Hepatic stellate cell (primary cell): ENCODE data around the gene FSTL4.

ENCODE experiments used
- DNase-seq: peaks from one replicate; pipeline ENCODE4 v3.0.0; 2011; ENCODE audit warnings: low spot score

FSTL4 gene

DNA sequence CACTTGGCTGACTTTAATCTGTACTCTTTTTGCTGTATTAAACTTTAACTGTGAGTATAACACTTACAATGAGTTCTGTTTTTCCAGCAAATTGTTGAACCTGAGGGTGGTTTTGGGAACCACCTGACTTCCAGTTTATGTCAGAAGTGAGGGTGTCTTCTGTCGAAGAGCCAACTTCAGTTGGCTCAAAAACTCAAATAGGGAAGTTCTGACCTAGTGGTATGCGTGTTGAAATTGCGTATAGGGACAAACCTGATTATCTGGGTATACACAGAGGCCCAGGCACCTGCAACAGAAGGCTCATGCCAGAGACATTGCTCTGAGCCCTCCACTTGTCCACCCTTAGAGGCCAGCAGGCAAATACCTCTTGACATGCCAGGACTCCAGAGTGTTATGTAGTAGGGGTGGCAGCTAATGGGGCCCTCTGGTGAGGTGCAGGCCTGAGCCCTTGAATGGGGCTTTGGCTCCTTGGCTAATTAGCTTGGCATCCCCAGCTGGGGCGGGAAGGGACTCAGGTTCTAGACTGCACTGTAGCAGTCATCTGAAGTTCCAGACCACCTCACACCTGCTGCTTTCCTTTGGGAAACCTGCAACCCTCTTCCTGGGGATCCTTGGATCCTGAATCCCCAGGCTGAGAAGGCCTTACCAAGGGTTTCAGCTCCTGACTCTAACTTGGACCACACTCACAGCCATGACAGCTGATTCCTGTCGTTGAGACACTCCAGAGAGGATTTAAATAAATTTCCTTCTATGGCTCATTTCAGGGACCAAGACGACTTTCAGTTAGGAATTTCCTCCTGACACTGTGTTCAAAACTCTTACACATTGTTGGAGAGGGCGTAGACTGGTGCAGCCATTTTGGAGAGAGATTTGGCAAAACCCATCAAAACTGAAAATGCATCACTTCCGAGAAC is 370.9 kb downstream of the FSTL4 start:
- no peak for DNase-seq

DNA sequence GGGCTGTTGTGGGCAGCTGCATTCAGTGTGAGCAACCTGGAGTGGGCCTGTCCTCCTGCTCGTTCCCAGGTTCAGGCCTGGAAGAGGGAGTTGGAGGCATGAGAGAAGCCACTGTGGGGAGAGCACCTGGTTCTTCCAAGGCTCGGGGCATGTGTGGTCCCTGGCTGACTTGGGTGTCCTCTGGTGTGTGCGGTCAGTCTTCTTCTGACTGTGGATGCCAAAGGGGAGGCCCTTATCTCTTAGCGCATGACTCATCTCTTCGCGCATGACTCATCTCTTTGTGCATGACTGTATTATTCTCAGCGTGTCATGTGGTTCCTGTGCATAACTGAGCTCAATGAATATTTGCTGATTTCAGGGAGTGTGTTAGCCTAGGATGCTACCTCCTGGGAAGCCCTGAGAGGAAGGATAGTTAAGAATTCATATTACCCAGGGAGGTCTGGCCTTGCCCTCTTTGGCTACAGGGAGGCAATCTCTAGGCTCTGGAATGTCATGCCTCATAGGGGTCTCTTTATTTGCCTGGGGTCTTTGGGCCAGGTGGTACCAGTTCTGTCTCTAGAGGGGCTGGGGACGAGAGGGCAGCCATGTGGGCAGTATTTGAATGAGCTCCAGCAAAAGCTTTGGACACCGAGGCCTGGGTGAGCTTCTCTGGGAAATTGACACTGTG is 371.8 kb downstream of the FSTL4 start:
- DNase-seq, result peak; percentile 83

- no peak for DNase-seq
Measured at GRCh38 chr5:133238426-133239205, 373.7 kb downstream of the FSTL4 start.

DNA sequence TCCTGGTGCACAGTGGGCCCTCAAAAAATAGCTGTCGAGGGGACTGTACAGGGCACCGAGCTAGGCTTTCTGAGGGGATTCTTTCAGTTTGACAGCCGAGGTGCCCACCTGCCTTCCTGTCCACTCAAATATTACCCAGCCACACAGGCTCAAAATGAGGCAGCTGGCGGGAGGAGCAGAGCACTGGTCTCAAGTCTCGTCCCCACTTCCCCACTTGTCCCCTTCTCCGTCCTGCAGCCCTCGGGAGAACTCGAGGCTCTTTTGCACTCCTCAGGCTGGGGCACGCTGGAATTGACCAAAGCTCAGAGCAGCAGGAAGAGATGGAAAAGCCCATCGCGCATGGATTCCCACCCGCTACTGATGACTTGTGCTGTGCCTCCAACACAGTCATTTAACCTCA is 375.4 kb downstream of the FSTL4 start:
- no peak for DNase-seq

- DNase-seq, result no peak
Measured at GRCh38 chr5:133236541-133236951, 375.8 kb downstream of the FSTL4 start.

DNA sequence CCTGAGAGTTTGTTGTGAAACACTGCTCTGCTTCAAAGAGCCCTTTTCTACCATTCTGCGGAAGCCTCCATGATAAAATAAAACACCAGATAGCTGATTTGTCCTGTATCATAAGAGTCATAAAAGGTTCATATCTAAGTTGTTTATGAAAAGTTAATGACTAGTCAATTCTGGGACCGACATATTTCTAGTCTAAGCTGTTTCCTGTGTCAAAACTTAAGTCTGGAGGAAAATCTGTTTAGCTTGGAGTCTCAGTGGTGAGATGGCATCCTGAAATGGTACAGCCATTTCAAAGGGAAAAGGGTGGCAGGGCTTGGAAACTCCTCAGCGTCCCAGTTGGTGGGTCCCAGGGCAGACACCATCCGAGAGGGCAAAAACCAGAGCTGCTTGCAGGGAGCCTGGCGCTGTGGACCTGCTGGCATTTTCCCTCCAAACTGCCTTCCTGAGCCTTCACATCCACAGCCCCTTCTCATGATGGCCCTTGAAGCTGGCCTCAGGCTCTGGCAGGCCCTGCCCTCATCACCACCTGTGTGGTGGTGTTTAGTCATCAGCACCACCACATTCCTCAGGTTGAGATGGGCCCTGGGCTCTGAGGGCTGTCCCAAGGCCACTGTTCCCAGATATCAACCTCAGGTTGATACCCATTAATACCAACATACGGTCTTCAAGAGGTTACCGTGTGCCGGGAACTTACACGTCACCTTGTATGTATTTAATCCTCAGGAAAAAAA is 376.5 kb downstream of the FSTL4 start:
- no peak for DNase-seq

DNA sequence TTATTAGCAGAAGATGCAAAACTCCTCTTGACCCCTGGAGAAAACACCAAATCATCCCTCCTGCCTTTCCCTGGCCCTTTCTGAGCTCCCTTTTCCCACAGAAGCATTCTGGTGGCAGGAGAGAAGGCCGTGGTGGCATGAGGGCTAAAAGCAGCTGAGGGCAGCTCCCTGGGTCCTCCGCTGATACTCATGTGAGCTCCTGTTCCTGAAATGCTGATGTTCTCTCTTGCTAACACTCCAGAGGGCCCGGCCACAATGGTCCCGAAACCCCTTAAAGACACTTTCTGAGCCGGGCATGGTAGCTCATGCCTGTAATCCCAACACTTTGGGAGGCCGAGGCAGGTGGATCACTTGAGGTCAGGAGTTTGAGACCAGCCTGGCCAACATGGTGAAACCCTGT is 377.4 kb downstream of the FSTL4 start:
- no peak for DNase-seq

- DNase-seq, result no peak
Measured at GRCh38 chr5:133234273-133234672, 378.1 kb downstream of the FSTL4 start.

GRCh38 chr5:133233616-133234015 is 378.7 kb downstream of the FSTL4 start:
- DNase-seq, result no peak

- DNase-seq, result no peak
Measured at GRCh38 chr5:133232911-133233310, 379.4 kb downstream of the FSTL4 start.

GRCh38 chr5:133232435-133232834 is 379.9 kb downstream of the FSTL4 start:
- no peak for DNase-seq

GRCh38 chr5:133232011-133232410 is 380.3 kb downstream of the FSTL4 start:
- DNase-seq, result no peak

DNA sequence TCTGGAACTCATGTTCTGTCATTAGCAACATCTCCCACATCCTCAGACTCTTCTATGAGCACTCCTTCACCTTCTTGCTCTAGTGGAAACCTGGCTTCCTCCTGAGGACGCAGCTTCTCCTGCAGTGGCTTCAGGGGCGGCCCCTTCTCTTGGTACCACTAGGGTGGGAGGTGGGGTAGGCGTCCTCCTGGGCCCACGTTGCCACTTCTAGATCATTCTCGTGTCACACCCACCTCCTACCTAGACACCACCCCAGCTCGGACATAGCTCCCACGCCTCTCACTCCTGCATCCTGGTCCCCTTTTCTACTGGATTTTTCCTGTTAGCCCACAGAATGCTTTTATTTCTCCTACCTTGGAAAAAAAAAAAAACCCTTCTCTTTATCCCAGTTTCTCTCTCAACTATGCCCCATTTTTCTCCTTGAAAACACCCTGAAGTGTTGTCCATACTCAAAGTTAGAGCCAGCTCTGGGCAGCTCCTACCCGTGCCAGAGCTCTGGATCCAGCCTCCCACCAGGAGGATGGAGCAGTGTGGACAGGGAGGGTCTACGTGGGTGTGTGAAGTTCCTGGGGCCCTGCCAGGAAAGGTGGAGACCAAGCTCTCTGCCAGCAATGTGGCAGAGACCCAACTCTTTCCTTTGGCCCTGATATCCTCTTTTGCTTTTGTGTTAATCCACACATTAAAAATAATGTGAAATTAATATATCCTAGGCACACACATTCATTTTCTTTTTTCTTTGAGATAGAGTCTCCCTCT is 381.3 kb downstream of the FSTL4 start:
- no peak for DNase-seq

GRCh38 chr5:133229931-133230664 is 382.2 kb downstream of the FSTL4 start:
- no peak for DNase-seq

DNA sequence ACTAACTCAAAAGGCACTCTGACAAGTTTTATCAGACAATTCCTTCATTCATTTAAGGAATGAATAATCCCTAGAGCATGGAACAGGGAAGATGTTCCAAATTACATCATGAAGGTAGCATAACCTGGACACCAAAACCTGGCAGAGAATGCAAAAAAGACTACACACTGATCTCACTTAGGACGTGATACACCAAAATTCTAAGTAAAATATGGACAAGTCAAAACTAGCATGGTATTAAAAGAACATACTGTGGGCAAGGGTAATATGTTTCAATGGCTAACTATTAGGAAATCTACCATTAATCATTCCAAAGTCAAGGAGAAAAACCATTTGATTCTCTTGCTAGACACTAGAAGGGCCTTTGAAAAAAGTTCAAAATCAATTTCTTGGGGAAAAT is 384.0 kb downstream of the FSTL4 start:
- no peak for DNase-seq

GRCh38 chr5:133227897-133228296 is 384.4 kb downstream of the FSTL4 start:
- DNase-seq, result no peak

DNA sequence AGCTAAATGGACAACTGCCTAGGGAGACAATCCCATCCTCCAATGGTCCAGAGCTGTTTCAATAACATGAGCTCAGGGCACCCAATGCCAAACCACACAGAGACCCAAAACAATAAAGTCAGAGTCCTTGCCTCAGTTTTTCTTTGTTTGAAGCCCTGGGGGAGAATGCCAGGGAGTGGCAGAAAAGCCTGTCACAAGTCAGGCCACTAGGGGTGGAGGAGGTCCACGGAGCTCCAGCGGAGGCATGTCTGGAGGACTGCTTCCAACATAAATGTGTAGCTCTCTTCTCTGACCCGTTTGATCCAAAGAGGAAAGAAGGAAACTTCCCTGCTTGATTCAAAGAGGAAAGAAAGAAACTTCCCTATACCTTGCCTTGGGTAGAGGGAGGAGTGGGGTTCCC is 385.3 kb downstream of the FSTL4 start:
- no peak for DNase-seq

DNA sequence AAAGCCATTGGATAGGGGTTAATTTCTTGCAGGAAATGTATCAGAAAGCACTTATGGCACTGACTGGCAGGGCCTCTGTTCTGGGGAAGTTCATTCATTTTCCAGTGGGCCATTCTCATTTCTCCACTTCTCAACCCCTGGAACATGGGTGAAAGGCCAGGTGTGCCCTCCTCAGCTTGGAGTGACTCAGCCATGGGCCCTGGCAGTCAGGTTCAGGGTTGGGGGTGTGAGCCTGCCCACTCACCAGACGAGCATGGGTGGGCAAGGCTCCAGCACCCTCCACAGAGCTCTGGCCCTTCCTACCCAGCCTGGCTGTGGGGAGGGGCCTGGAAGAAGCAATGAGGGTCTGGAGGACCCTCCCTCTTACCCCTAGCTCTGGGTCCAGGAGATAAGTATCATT is 386.2 kb downstream of the FSTL4 start:
- no peak for DNase-seq

DNA sequence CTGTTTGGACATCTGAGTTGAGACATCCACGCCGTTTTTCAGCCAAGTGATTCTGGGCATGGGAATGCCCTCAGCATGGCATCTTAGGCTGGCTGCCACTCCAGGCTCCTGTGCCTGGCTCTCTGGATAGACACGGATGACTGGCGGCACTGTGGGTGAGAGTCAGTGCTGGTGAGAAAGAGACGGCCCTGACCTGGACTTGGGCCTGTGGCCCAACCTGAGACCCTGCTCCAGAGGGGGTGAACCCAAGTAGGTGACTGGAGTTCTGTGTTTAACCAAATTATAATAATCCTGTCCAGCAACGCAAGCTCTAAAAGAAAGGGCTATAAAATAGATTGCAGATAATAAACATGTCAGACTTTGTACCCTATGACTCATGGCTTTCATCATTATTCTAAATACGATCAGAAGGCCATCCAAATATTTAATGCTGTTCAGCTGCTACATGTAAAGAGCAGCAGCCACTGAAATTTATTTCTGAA is 386.6 kb downstream of the FSTL4 start:
- no peak for DNase-seq

DNA sequence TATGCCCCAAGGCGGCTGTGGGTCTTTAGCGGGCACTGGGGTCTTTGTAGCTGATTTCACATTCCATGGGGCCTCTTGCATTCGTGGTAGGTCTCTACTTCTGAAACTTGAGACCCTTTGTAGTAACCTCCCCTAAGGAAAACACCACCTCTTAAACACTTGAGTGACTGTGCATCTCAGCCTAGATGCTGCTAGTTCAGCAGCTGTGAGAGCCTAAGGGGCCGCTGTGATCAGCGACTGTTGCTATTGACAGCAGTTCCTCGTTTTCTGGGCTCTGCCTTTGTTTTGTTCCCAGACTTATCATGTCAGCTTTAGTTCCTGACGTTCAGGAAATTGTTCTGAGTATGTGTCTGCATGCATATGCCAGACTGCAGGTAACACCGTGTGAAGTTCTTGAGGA is 389.4 kb downstream of the FSTL4 start:
- no peak for DNase-seq
